Measurements from ENCODE around the gene IL17RE.

IL17RE gene

GRCh38 chr3:9908286-9908685, 5.6 kb downstream of the IL17RE start:
- no peak for DNase-seq
- H3K9me3 Mint-ChIP-seq = no peaks in the 10 kb centered on the region
- peaks cover 25% of the 10 kb centered on the region for H3K4me1 Mint-ChIP-seq (ENCODE audit: low read depth)
- no peak overlapping the region for H3K27ac Mint-ChIP-seq
- H3K27me3 Mint-ChIP-seq = peaks cover 5% of the 10 kb centered on the region
- no peaks in the 10 kb centered on the region for H3K36me3 Mint-ChIP-seq (ENCODE audit: low read depth)
- no peak overlapping the region for H3K4me3 Mint-ChIP-seq

- Mint-ChIP-seq H3K27me3 (peaks cover 12% of the 10 kb centered on the region), H3K36me3 (ENCODE audit: low read depth) (no peaks in the 10 kb centered on the region), H3K4me1 (ENCODE audit: low read depth) (peaks cover 17% of the 10 kb centered on the region), H3K9me3 (no peaks in the 10 kb centered on the region), H3K27ac (peak overlapping the region; percentile 53), H3K4me3 (no peak overlapping the region)
- no peak for DNase-seq
Observed at GRCh38 chr3:9909221-9910013, 6.8 kb downstream of the IL17RE start.

GRCh38 chr3:9911863-9912262, 9.2 kb downstream of the IL17RE start:
- no peaks in the 10 kb centered on the region for H3K36me3 Mint-ChIP-seq (ENCODE audit: low read depth)
- H3K4me3 Mint-ChIP-seq = no peak overlapping the region
- no peak overlapping the region for H3K27ac Mint-ChIP-seq
- H3K9me3 Mint-ChIP-seq = no peaks in the 10 kb centered on the region
- no peak for DNase-seq
- H3K4me1 Mint-ChIP-seq (ENCODE audit: low read depth) = peaks cover 29% of the 10 kb centered on the region
- peaks cover 16% of the 10 kb centered on the region for H3K27me3 Mint-ChIP-seq

GRCh38 chr3:9912294-9912935, 9.8 kb downstream of the IL17RE start:
- H3K36me3 Mint-ChIP-seq (ENCODE audit: low read depth) = no peaks in the 10 kb centered on the region
- H3K9me3 Mint-ChIP-seq = no peaks in the 10 kb centered on the region
- H3K4me1 Mint-ChIP-seq (ENCODE audit: low read depth) = peaks cover 30% of the 10 kb centered on the region
- H3K4me3 Mint-ChIP-seq = no peak overlapping the region
- peaks cover 16% of the 10 kb centered on the region for H3K27me3 Mint-ChIP-seq
- H3K27ac Mint-ChIP-seq = no peak overlapping the region
- no peak for DNase-seq

- no peaks in the 10 kb centered on the region for H3K9me3 Mint-ChIP-seq
- no peak for DNase-seq
- H3K27me3 Mint-ChIP-seq = peaks cover 16% of the 10 kb centered on the region
- no peaks in the 10 kb centered on the region for H3K36me3 Mint-ChIP-seq (ENCODE audit: low read depth)
- H3K4me1 Mint-ChIP-seq (ENCODE audit: low read depth) = peaks cover 30% of the 10 kb centered on the region
- no peak overlapping the region for H3K27ac Mint-ChIP-seq
- H3K4me3 Mint-ChIP-seq = no peak overlapping the region
Observed at GRCh38 chr3:9913601-9914000, 11.0 kb downstream of the IL17RE start.

- Mint-ChIP-seq H3K4me1 (ENCODE audit: low read depth) (peaks cover 30% of the 10 kb centered on the region), H3K4me3 (no peak overlapping the region), H3K9me3 (no peaks in the 10 kb centered on the region), H3K27ac (no peak overlapping the region), H3K27me3 (peaks cover 16% of the 10 kb centered on the region), H3K36me3 (ENCODE audit: low read depth) (no peaks in the 10 kb centered on the region)
- DNase-seq = no peak
Observed at GRCh38 chr3:9914011-9914410, 11.4 kb downstream of the IL17RE start.

GRCh38 chr3:9914559-9915253, 12.1 kb downstream of the IL17RE start:
- H3K4me3 Mint-ChIP-seq = no peak overlapping the region
- H3K36me3 Mint-ChIP-seq (ENCODE audit: low read depth) = no peaks in the 10 kb centered on the region
- peaks cover 16% of the 10 kb centered on the region for H3K27me3 Mint-ChIP-seq
- no peak for DNase-seq
- H3K4me1 Mint-ChIP-seq (ENCODE audit: low read depth) = peaks cover 23% of the 10 kb centered on the region
- H3K27ac Mint-ChIP-seq = no peak overlapping the region
- H3K9me3 Mint-ChIP-seq = no peaks in the 10 kb centered on the region

GRCh38 chr3:9915254-9916141, 12.8 kb downstream of the IL17RE start:
- peaks cover 16% of the 10 kb centered on the region for H3K27me3 Mint-ChIP-seq
- peak overlapping the region; percentile 64 for H3K4me3 Mint-ChIP-seq
- H3K27ac Mint-ChIP-seq = peak overlapping the region; percentile 47
- H3K36me3 Mint-ChIP-seq (ENCODE audit: low read depth) = no peaks in the 10 kb centered on the region
- H3K9me3 Mint-ChIP-seq = no peaks in the 10 kb centered on the region
- peaks cover 20% of the 10 kb centered on the region for H3K4me1 Mint-ChIP-seq (ENCODE audit: low read depth)
- DNase-seq = peak; percentile 63

- H3K27me3 Mint-ChIP-seq = peaks cover 16% of the 10 kb centered on the region
- H3K36me3 Mint-ChIP-seq (ENCODE audit: low read depth) = no peaks in the 10 kb centered on the region
- no peak for DNase-seq
- no peak overlapping the region for H3K27ac Mint-ChIP-seq
- no peaks in the 10 kb centered on the region for H3K9me3 Mint-ChIP-seq
- H3K4me3 Mint-ChIP-seq = peak overlapping the region; percentile 33
- peaks cover 20% of the 10 kb centered on the region for H3K4me1 Mint-ChIP-seq (ENCODE audit: low read depth)
Observed at GRCh38 chr3:9916346-9916733, 13.7 kb downstream of the IL17RE start.

GRCh38 chr3:9916734-9917680, 14.4 kb downstream of the IL17RE start, which contains the start of gene IL17RC:
IL17RC (plus strand) TSS chr3:9917098; CDS start chr3:9917316, 218 bp downstream.
- DNase-seq = peak; percentile 63
- Mint-ChIP-seq H3K36me3 (ENCODE audit: low read depth) (no peaks in the 10 kb centered on the region), H3K9me3 (no peaks in the 10 kb centered on the region), H3K27me3 (peaks cover 13% of the 10 kb centered on the region), H3K27ac (peak within 1 kb of the TSS; percentile 47), H3K4me1 (ENCODE audit: low read depth) (peaks cover 19% of the 10 kb centered on the region), H3K4me3 (peak within 1 kb of the TSS; percentile 64)

- Mint-ChIP-seq H3K4me1 (ENCODE audit: low read depth) (peaks cover 13% of the 10 kb centered on the region), H3K9me3 (no peaks in the 10 kb centered on the region), H3K36me3 (ENCODE audit: low read depth) (no peaks in the 10 kb centered on the region), H3K27ac (no peak overlapping the region), H3K27me3 (peaks cover 11% of the 10 kb centered on the region), H3K4me3 (no peak overlapping the region)
- DNase-seq = no peak
Observed at GRCh38 chr3:9917820-9918219, 15.2 kb downstream of the IL17RE start.

GRCh38 chr3:9918261-9919038, 15.8 kb downstream of the IL17RE start:
- Mint-ChIP-seq H3K4me3 (no peak overlapping the region), H3K27ac (no peak overlapping the region), H3K9me3 (no peaks in the 10 kb centered on the region), H3K27me3 (peaks cover 11% of the 10 kb centered on the region), H3K4me1 (ENCODE audit: low read depth) (peaks cover 13% of the 10 kb centered on the region), H3K36me3 (ENCODE audit: low read depth) (no peaks in the 10 kb centered on the region)
- no peak for DNase-seq

GRCh38 chr3:9928158-9928557, 25.5 kb downstream of the IL17RE start:
- Mint-ChIP-seq H3K9me3 (no peaks in the 10 kb centered on the region), H3K4me1 (ENCODE audit: low read depth) (peaks cover 13% of the 10 kb centered on the region), H3K27ac (no peak overlapping the region), H3K27me3 (no peaks in the 10 kb centered on the region), H3K4me3 (no peak overlapping the region), H3K36me3 (ENCODE audit: low read depth) (peaks cover 2% of the 10 kb centered on the region)
- no peak for DNase-seq
